Memory B cell (primary cell): Measurements from ENCODE around the gene PALM2AKAP2.
"Not testable (repeated sequence)": the region's sequence is repeated elsewhere in the genome, so short reads cannot be mapped to it uniquely, and the experiment has no call there.

Experiments
- ATAC-seq: fragments of 150-1000 bp; cut with Tn5 transposase; 2 replicates; pipeline ENCODE4 v1.10.0; 2021; ENCODE audit warnings: low read depth, mild to moderate bottlenecking, moderate library complexity
- DNase-seq, 2 donors: peaks; one replicate each; pipeline ENCODE4 v3.0.0; 2022; ENCODE audit warnings: low spot score in 2 of 2
- H3K27ac Mint-ChIP-seq: one replicate; pipeline ENCODE4 v1.8.0; 2022; ENCODE audit warnings: mild to moderate bottlenecking, moderate library complexity, mixed read lengths
- H3K27me3 Mint-ChIP-seq: one replicate; pipeline ENCODE4 v1.8.0; 2022; ENCODE audit warnings: mixed read lengths
- H3K36me3 Mint-ChIP-seq: one replicate; pipeline ENCODE4 v1.8.0; 2022; ENCODE audit warnings: mild to moderate bottlenecking, mixed read lengths
- H3K4me1 Mint-ChIP-seq: one replicate; pipeline ENCODE4 v1.8.0; 2022; ENCODE audit warnings: mixed read lengths
- H3K4me3 Mint-ChIP-seq: one replicate; pipeline ENCODE4 v1.8.0; 2022; ENCODE audit warnings: mild to moderate bottlenecking, moderate library complexity, mixed read lengths
- H3K9me3 Mint-ChIP-seq: one replicate; pipeline ENCODE4 v1.8.0; 2022; ENCODE audit warnings: mixed read lengths

The PALM2AKAP2 gene

DNA sequence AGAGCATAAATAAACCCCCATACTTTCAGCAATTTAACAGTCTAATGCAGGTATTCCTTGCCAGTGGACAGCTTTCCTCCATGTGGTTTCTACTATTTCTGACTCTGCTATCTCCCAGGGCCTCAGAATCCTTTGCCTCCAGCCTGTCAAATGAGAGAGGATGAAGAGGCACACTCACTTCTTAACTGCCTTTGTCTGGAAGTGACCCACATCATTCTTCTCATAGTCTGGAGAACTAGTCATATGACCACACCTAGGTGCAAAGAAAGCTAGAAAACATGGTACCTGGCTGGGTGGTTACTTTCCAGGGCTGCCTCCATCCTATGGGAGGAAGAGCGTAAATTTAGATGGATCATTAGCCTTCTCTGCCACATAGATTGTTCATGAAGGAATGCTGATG is 22.5 kb downstream of the PALM2AKAP2 start:
- H3K36me3 Mint-ChIP-seq: no peaks in the 10 kb centered on the region
- no peaks in the 10 kb centered on the region for H3K9me3 Mint-ChIP-seq
- no peak for DNase-seq
- peaks cover 18% of the 10 kb centered on the region for H3K27me3 Mint-ChIP-seq
- ATAC-seq: no peak
- H3K4me3 Mint-ChIP-seq: no peak overlapping the region
- H3K4me1 Mint-ChIP-seq: no peaks in the 10 kb centered on the region
- no peak overlapping the region for H3K27ac Mint-ChIP-seq

DNA sequence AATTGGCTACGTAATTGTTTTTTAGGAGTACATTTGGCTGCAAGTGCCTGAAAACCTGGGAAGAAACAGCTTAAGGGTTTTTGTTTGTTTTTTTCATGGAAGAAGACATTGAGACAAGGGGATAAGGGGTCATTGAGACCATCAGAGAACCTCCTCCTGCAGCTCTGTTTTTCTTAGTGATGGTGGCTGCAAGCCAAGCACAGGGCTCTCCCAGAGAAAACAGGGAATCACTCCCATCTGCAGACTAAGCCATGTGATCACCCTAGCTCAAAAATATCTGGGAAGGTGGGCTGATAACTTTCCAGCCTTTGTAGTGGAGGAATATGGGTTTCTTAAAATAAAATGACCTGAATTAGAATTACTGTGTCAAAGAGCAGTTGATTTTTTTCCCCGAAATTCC is 25.1 kb downstream of the PALM2AKAP2 start:
- Mint-ChIP-seq H3K36me3 (peaks cover 4% of the 10 kb centered on the region), H3K4me3 (no peak overlapping the region), H3K27ac (no peak overlapping the region), H3K4me1 (no peaks in the 10 kb centered on the region), H3K9me3 (peaks cover 2% of the 10 kb centered on the region), H3K27me3 (peaks cover 16% of the 10 kb centered on the region)
- no peak for DNase-seq
- ATAC-seq: no peak

GRCh38 chr9:109806506-109807115 is 26.6 kb downstream of the PALM2AKAP2 start:
- Mint-ChIP-seq H3K36me3 (peaks cover 4% of the 10 kb centered on the region), H3K9me3 (peaks cover 2% of the 10 kb centered on the region), H3K27me3 (peaks cover 20% of the 10 kb centered on the region), H3K27ac (no peak overlapping the region), H3K4me3 (no peak overlapping the region), H3K4me1 (no peaks in the 10 kb centered on the region)
- no peak for ATAC-seq
- no peak for DNase-seq

DNA sequence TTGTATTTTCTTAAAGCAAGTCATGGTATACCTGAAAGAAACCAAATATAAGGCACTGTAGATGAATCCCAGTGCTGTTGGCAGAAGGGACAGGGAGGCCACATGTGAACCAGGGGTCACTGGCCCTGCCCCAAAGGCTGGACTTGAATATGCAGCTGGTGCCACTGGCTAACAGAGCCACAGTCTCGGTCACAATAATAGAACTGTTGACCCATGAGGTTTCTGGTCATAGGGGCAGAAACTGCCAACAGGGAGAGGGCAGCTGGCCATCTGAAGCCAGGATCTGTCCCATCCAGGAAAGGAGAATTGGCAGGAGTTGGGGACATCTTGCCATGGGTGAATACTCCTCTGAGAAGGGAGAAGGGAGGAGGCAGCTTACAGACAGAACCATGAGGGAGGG is 31.9 kb downstream of the PALM2AKAP2 start:
- peaks cover 4% of the 10 kb centered on the region for H3K36me3 Mint-ChIP-seq

DNA sequence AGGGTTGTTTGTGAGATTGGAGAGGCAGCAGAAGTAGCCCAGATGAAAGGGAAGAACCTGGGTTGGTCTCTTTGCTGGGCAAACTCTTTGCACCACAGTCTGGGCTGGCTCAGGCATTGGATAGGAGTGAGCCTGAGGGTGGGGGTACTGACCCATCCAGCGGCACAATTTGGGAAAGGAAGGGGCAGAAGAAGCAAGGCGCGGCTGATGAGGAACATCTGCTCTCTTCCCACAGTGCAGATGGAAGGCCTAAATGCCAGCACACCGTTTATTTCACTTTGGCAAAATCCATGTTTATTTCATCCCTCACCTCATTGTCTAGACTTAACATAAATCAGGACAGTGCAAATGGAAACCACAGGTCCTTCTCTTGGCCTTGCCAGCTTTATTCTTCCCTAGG is 32.3 kb downstream of the PALM2AKAP2 start:
- H3K36me3 Mint-ChIP-seq: peaks cover 4% of the 10 kb centered on the region
- ATAC-seq: no peak
- H3K4me1 Mint-ChIP-seq: no peaks in the 10 kb centered on the region
- DNase-seq: no peak
- no peak overlapping the region for H3K27ac Mint-ChIP-seq
- peaks cover 12% of the 10 kb centered on the region for H3K27me3 Mint-ChIP-seq
- H3K4me3 Mint-ChIP-seq: no peak overlapping the region
- H3K9me3 Mint-ChIP-seq: peaks cover 2% of the 10 kb centered on the region

More for the DNA sequence above, 31.9 kb downstream of the PALM2AKAP2 start:
- no peaks in the 10 kb centered on the region for H3K4me1 Mint-ChIP-seq
- no peak overlapping the region for H3K27ac Mint-ChIP-seq
- H3K4me3 Mint-ChIP-seq: no peak overlapping the region
- DNase-seq (no peak), ATAC-seq (no peak)
- H3K27me3 Mint-ChIP-seq: peaks cover 14% of the 10 kb centered on the region
- peaks cover 2% of the 10 kb centered on the region for H3K9me3 Mint-ChIP-seq

GRCh38 chr9:109812818-109813281 is 32.9 kb downstream of the PALM2AKAP2 start:
- Mint-ChIP-seq H3K27me3 (peaks cover 12% of the 10 kb centered on the region), H3K4me1 (no peaks in the 10 kb centered on the region), H3K9me3 (peaks cover 2% of the 10 kb centered on the region), H3K36me3 (peaks cover 4% of the 10 kb centered on the region), H3K27ac (no peak overlapping the region), H3K4me3 (no peak overlapping the region)
- DNase-seq (no peak), ATAC-seq (no peak)

DNA sequence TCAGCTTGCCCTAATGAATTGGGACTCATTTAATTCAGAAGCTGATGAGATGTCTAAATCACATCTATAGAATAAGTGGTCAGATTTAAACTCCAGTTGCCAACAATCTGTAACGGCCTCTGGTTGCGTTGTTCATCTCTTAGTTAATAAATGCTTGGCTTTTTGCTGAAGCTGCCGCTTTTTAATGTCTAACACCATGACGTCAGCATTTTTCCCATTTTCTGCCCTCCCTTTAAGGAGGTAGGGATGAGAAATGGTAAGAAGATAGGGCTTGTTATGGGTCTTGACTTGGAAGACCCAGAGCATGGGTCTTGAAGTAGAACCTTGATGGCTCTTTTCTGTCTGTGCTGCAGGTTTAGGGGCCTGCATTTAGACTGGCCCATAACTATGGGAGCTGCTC is 33.3 kb downstream of the PALM2AKAP2 start:
- no peak overlapping the region for H3K4me3 Mint-ChIP-seq
- peaks cover 12% of the 10 kb centered on the region for H3K27me3 Mint-ChIP-seq
- no peaks in the 10 kb centered on the region for H3K36me3 Mint-ChIP-seq
- H3K27ac Mint-ChIP-seq: no peak overlapping the region
- no peaks in the 10 kb centered on the region for H3K9me3 Mint-ChIP-seq
- no peaks in the 10 kb centered on the region for H3K4me1 Mint-ChIP-seq
- DNase-seq (no peak), ATAC-seq (no peak)

- H3K4me1 Mint-ChIP-seq: no peaks in the 10 kb centered on the region
- DNase-seq (no peak), ATAC-seq (no peak)
- no peak overlapping the region for H3K4me3 Mint-ChIP-seq
- no peaks in the 10 kb centered on the region for H3K36me3 Mint-ChIP-seq
- peaks cover 12% of the 10 kb centered on the region for H3K27me3 Mint-ChIP-seq
- H3K9me3 Mint-ChIP-seq: no peaks in the 10 kb centered on the region
- no peak overlapping the region for H3K27ac Mint-ChIP-seq
Observed at GRCh38 chr9:109813829-109814228, 33.8 kb downstream of the PALM2AKAP2 start.

GRCh38 chr9:109815366-109815947 is 35.5 kb downstream of the PALM2AKAP2 start:
- ATAC-seq: no peak
- no peaks in the 10 kb centered on the region for H3K9me3 Mint-ChIP-seq
- no peak overlapping the region for H3K4me3 Mint-ChIP-seq
- H3K4me1 Mint-ChIP-seq: no peaks in the 10 kb centered on the region
- H3K27me3 Mint-ChIP-seq: peaks cover 7% of the 10 kb centered on the region
- H3K27ac Mint-ChIP-seq: no peak overlapping the region
- H3K36me3 Mint-ChIP-seq: no peaks in the 10 kb centered on the region
- DNase-seq: no peak

DNA sequence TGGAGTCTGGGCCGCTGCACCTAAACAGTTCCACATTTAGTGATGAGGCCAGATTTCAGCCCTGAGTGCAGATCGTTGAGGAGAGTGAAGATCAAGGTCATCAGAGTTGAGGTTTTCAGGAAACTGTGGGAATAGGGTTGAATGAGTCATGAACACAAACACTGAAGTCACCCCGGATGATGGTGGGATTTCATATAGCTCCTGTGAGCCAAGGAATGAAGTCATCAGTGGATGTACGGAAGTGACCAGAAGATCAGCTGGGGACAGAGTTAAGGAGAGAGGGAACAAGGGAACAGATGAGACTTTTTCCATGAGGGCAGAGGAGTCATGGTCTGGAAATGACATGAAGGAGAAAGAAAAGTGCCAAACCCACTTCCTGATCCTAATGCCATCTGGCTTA is 36.5 kb downstream of the PALM2AKAP2 start:
- ATAC-seq: no peak
- H3K27me3 Mint-ChIP-seq: peaks cover 2% of the 10 kb centered on the region
- no peak overlapping the region for H3K4me3 Mint-ChIP-seq
- H3K4me1 Mint-ChIP-seq: no peaks in the 10 kb centered on the region
- H3K9me3 Mint-ChIP-seq: no peaks in the 10 kb centered on the region
- H3K36me3 Mint-ChIP-seq: no peaks in the 10 kb centered on the region
- H3K27ac Mint-ChIP-seq: no peak overlapping the region
- no peak for DNase-seq

- ATAC-seq (no peak), DNase-seq (no peak)
- no peak overlapping the region for H3K4me3 Mint-ChIP-seq
- no peak overlapping the region for H3K27ac Mint-ChIP-seq
- no peaks in the 10 kb centered on the region for H3K36me3 Mint-ChIP-seq
- H3K9me3 Mint-ChIP-seq: no peaks in the 10 kb centered on the region
- H3K4me1 Mint-ChIP-seq: no peaks in the 10 kb centered on the region
- H3K27me3 Mint-ChIP-seq: peaks cover 6% of the 10 kb centered on the region
Observed at GRCh38 chr9:109817146-109817845, 37.3 kb downstream of the PALM2AKAP2 start.

DNA sequence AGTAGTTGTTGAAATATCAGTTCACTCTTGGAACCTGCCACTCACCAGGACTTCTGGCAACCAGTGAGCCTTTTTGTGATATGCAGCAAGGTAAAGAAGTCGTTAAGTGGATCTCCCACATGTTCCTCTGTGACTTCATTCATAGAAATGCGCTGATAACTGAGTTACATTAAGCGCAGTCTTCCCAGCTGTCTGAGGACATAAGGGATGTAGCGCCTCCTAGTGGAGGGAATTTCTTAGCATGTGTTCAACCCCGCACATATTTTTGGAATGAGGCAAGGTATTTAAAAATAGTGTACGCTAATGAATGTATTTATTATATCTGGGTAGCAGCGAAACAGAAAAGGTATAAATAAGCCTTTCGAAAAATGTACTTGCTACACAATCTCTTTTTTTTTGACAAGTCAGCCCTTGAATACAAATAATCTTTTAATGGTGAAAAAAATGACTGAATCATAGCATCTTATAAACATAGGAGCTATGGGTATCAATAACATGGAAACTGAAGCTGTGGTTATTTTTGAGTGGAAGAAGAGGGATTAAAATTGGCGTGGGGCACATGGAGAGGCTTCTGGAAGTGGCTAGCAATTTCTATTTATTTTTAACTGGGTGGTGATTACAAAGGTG is 38.0 kb downstream of the PALM2AKAP2 start:
- Mint-ChIP-seq H3K4me1 (no peaks in the 10 kb centered on the region), H3K9me3 (no peaks in the 10 kb centered on the region), H3K27me3 (peaks cover 4% of the 10 kb centered on the region), H3K27ac (no peak overlapping the region), H3K4me3 (no peak overlapping the region), H3K36me3 (no peaks in the 10 kb centered on the region)
- ATAC-seq (no peak), DNase-seq (peak; percentile 12 to 28)

DNA sequence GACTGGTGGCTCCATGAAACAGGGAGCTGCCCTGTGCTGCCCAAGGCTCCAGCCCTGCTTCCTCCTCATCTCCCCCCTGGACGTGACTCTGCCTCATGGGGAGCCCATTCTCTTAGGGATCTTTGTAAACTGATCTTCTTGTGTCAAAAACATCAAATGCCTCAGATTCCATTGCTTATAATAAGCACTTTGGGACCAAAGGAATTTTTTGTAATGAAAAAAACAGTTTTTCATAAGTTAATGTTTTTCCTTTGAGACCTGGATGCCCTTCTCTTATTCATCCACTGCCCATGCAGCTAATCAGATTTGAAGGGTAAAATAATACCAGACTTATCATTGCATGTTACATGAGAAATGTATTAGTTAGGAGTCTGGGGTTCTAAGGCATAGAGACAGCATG is 41.7 kb downstream of the PALM2AKAP2 start:
- Mint-ChIP-seq H3K27me3 (peaks cover 6% of the 10 kb centered on the region), H3K27ac (no peak overlapping the region), H3K9me3 (no peaks in the 10 kb centered on the region), H3K4me1 (no peaks in the 10 kb centered on the region), H3K4me3 (no peak overlapping the region), H3K36me3 (no peaks in the 10 kb centered on the region)
- ATAC-seq (no peak), DNase-seq (no peak)

- H3K4me1 Mint-ChIP-seq, ATAC-seq, H3K27ac Mint-ChIP-seq, H3K36me3 Mint-ChIP-seq, H3K9me3 Mint-ChIP-seq, H3K27me3 Mint-ChIP-seq, H3K4me3 Mint-ChIP-seq, DNase-seq: not testable (repeated sequence)
Observed at GRCh38 chr9:109825383-109825782, 45.4 kb downstream of the PALM2AKAP2 start.
